ENCODE results near the gene SMPX. TPM values are rescaled to one million over a fixed set of nuclear protein-coding genes. Genes with fewer than 3 reads are reported as not detected.

Gene SMPX
- total and polyA plus RNA-seq, 9 of the 15 experiments (the other 6 are each of a cell fraction or from before 2014, with no cell fraction given), result not detected

GRCh38 chrX:21660156-21660555 lies 97.8 kb downstream of the SMPX start (continued):
- TF ChIP-seq ZNF609 (CRISPR knock-in tag; IDR thresholded peaks at IDR 0.05; ENCODE audit: borderline replicate concordance) (no peak), CBFA2T3 (IDR thresholded peaks at IDR 0.05) (no peak), ARID1B (IDR thresholded peaks at IDR 0.05) (no peak), BCOR (IDR thresholded peaks at IDR 0.05) (no peak)

- CTCF ChIA-PET (ENCODE audit: low intra/inter-chr PET ratio), result no interaction called here
- no peak overlapping the region for H3K4me2 ChIP-seq (ENCODE audit: insufficient read depth, low read length)
- H3K4me1 ChIP-seq (replicated peaks in 1 of 2; ENCODE audit: control insufficient read depth in 2 of 2, insufficient read depth in 2 of 2, low read length in 2 of 2), result no peaks in the 10 kb centered on the region; a peak in 1 of 5 replicates
- in situ Hi-C loops (cut with MboI), result no loop called here
- H3K9me3 ChIP-seq (replicated peaks; ENCODE audit: control insufficient read depth, insufficient read depth, low read depth, low read length), result no peaks in the 10 kb centered on the region
- BruUV-seq (replicated peaks), result no TSS peak
- no peaks in the 10 kb centered on the region for H3K79me2 ChIP-seq (ENCODE audit: control insufficient read depth, insufficient read depth, low read length)
- H2AFZ ChIP-seq (ENCODE audit: low read depth, low read length), result no peak overlapping the region
- FAIRE-seq (no peak), DNase-seq (ENCODE audit: extremely low read depth in 1 of 4, low spot score in 3 of 4) (no peak), ATAC-seq (no peak)
- no peak overlapping the region for H3K9ac ChIP-seq (ENCODE audit: insufficient read depth in 1 of 2, low read depth in 2 of 2, low read length in 2 of 2)
- WGBS (ENCODE audit: insufficient coverage, low coverage, missing lambda C conversion rate), result 0% methylated on average over 3 of the region's 3 CpGs
- no peaks in the 10 kb centered on the region for H4K20me1 ChIP-seq (replicated peaks; ENCODE audit: control insufficient read depth, insufficient read depth, low read length)
- no peaks in the 10 kb centered on the region for H3K36me3 ChIP-seq (ENCODE audit: control insufficient read depth, insufficient read depth, low read length)
- H3K27me3 ChIP-seq (ENCODE audit: control insufficient read depth in 2 of 2, insufficient read depth in 2 of 2, low read length in 2 of 2), result no peaks in the 10 kb centered on the region
- POLR2A ChIA-PET, result no interaction called here
- intact Hi-C loops (cut with micrococcal nuclease), result no loop called here
- no peak overlapping the region for H3K27ac ChIP-seq (ENCODE audit: extremely low read depth, low read depth, low read length)
- no peak overlapping the region for H3K4me3 ChIP-seq
- H3K9me1 ChIP-seq (ENCODE audit: control insufficient read depth, insufficient read depth, low read length), result no peaks in the 10 kb centered on the region
- TF ChIP-seq MYC (IDR thresholded peaks at IDR 0.05; ENCODE audit: low read depth, low read length) (no peak), MYC (CRISPR knock-in tag; IDR thresholded peaks at IDR 0.05; ENCODE audit: borderline replicate concordance, low read depth) (no peak), ZNF224 (CRISPR knock-in tag; IDR thresholded peaks at IDR 0.05) (no peak), ZBTB12 (CRISPR knock-in tag; IDR thresholded peaks at IDR 0.05) (no peak), TBL1XR1 (IDR thresholded peaks at IDR 0.05; ENCODE audit: low read length in 2 of 2) (no peak), THRB (CRISPR knock-in tag; conservative IDR thresholded peaks at IDR 0.05) (no peak), FOXO4 (CRISPR knock-in tag; IDR thresholded peaks at IDR 0.05) (no peak), CREBBP (IDR thresholded peaks at IDR 0.05; ENCODE audit: low read depth, low read length) (no peak), ZNF134 (CRISPR knock-in tag; conservative IDR thresholded peaks at IDR 0.05) (no peak)
These were observed 98.6 kb downstream of the SMPX start for GRCh38 chrX:21659320-21659719.

Measured in K562 (cell line).